CD8-positive, alpha-beta memory T cell (primary cell): ENCODE measurements around the gene FAM118B. TPM values are rescaled to one million over a fixed set of nuclear protein-coding genes. Genes with fewer than 3 reads are reported as not detected.
A peak's percentile ranks its signal among the peaks of the same experiment; 100 is the strongest.
"Not testable (repeated sequence)": the region's sequence is repeated elsewhere in the genome, so short reads cannot be mapped to it uniquely, and the experiment has no call there.

ENCODE experiments used
- CTCF ChIA-PET: fragments of 350-600 bp; sonication (Branson Sonifier 250); formaldehyde crosslinking; loops from one replicate; lab custom pipeline; 2021; ENCODE audit warnings: antibody characterized with exemption; lab: Charles Lee
- POLR2A ChIA-PET: fragments of 350-600 bp; sonication (Branson Sonifier 250); formaldehyde crosslinking; loops from one replicate; lab custom pipeline; 2021; ENCODE audit warnings: antibody characterized with exemption; lab: Charles Lee
- DNase-seq, 5 donors: peaks; one replicate each; pipeline versions ENCODE4 v3.0.0 to v3.0.0-alpha.2; 2020 to 2022; ENCODE audit warnings: mixed read lengths in 1 of 5
- H3K27ac ChIP-seq: one replicate; pipeline ENCODE4 v1.7.0; 2013; ENCODE audit warnings: low read depth, mild to moderate bottlenecking, low read length, moderate library complexity
- H3K27me3 ChIP-seq: 2 replicates; pipeline ENCODE4 v1.7.0; 2013; ENCODE audit warnings: low read length, mild to moderate bottlenecking; ENCODE audit not compliant: insufficient read depth, poor library complexity, severe bottlenecking
- H3K36me3 ChIP-seq: 2 replicates; pipeline ENCODE4 v1.7.0; 2013; ENCODE audit warnings: mild to moderate bottlenecking, low read length, moderate library complexity; ENCODE audit not compliant: insufficient read depth
- H3K4me1 ChIP-seq: 2 replicates; pipeline ENCODE4 v1.7.0; 2013; ENCODE audit warnings: mild to moderate bottlenecking, low read length, moderate library complexity; ENCODE audit not compliant: insufficient read depth
- H3K4me3 ChIP-seq: 2 replicates; pipeline ENCODE4 v1.7.0; 2013; ENCODE audit warnings: mild to moderate bottlenecking, low read length
- H3K9me3 ChIP-seq: 2 replicates; pipeline ENCODE4 v1.7.0; 2013; ENCODE audit warnings: mild to moderate bottlenecking, low read length
- H3K27ac Mint-ChIP-seq, 8 donors: one replicate each; pipeline ENCODE4 v1.8.0; 2020 to 2021; ENCODE audit warnings: mixed read lengths in 8 of 8, mild to moderate bottlenecking in 6 of 8, inconsistent platforms in 3 of 8, moderate library complexity in 3 of 8
- H3K27me3 Mint-ChIP-seq, 2 donors: one replicate each; pipeline ENCODE4 v1.8.0; 2020 to 2021; ENCODE audit warnings: mixed read lengths in 2 of 2, mild to moderate bottlenecking in 1 of 2, moderate library complexity in 1 of 2
- H3K36me3 Mint-ChIP-seq, 3 donors: one replicate each; pipeline ENCODE4 v1.8.0; 2020 to 2021; ENCODE audit warnings: mixed read lengths in 3 of 3, inconsistent platforms in 1 of 3, mild to moderate bottlenecking in 1 of 3
- H3K4me1 Mint-ChIP-seq, 3 donors: one replicate each; pipeline ENCODE4 v1.8.0; 2020 to 2021; ENCODE audit warnings: mixed read lengths in 3 of 3, inconsistent platforms in 1 of 3, mild to moderate bottlenecking in 1 of 3
- H3K4me3 Mint-ChIP-seq, 7 donors: one replicate each; pipeline ENCODE4 v1.8.0; 2020 to 2021; ENCODE audit warnings: mixed read lengths in 7 of 7, mild to moderate bottlenecking in 6 of 7, moderate library complexity in 4 of 7, inconsistent platforms in 2 of 7
- H3K9me3 Mint-ChIP-seq, 5 donors: one replicate each; pipeline ENCODE4 v1.8.0; 2020 to 2022; ENCODE audit warnings: mixed read lengths in 5 of 5, mild to moderate bottlenecking in 3 of 5, moderate library complexity in 2 of 5, inconsistent platforms in 1 of 5
- polyA plus RNA-seq: library from polyadenylated mRNA; unstranded; fragments of 300-500 nt; fragmentation: Illumina TruSeq; gene quantifications from one replicate; pipeline ENCODE4 v1.2.3, GENCODE V29; 2021
- total RNA-seq, 2 experiments: library from RNA; stranded (reverse); gene quantifications; one replicate each; pipeline ENCODE4 v1.2.3, GENCODE V29; 2021

The FAM118B gene
- total and polyA plus RNA-seq, 3 experiments from 2014 or later, result 14.2 to 19.0 (median 17.9) TPM

DNA sequence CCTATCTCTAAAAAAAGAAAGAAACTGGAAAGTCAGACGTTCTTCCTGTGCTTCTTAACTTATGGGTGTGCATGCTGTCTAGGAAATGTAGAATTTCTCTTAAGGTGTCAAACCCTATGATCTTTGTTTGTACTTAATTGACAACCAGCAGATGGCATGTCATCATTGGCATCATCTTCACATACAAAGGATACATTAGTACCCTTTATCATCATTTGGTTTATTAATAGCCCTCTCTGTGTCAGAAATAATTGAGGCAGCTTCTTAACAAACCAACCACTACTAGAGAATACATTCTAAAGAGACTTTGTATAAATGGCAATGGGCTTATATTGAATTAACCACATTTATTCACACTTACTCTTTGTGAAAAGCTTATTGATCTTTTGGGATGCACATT, 43.2 kb downstream of the FAM118B start:
- H3K9me3 ChIP-seq, result no peaks in the 10 kb centered on the region
- no peak for DNase-seq
- no peaks in the 10 kb centered on the region for H3K4me1 Mint-ChIP-seq
- no peaks in the 10 kb centered on the region for H3K9me3 Mint-ChIP-seq
- H3K27ac ChIP-seq, result no peak overlapping the region
- H3K27me3 ChIP-seq, result no peaks in the 10 kb centered on the region
- H3K4me1 ChIP-seq, result no peaks in the 10 kb centered on the region
- ChIA-PET POLR2A (no interaction called here), CTCF (no interaction called here)
- H3K27ac Mint-ChIP-seq, result peak overlapping the region in 2 of 8 donors; percentile 26 to 37
- H3K36me3 Mint-ChIP-seq, result peaks cover 0 to 57% (median 8%) of the 10 kb centered on the region in 3 donors
- H3K4me3 Mint-ChIP-seq, result no peak overlapping the region
- no peak overlapping the region for H3K4me3 ChIP-seq
- H3K27me3 Mint-ChIP-seq, result no peaks in the 10 kb centered on the region
- no peaks in the 10 kb centered on the region for H3K36me3 ChIP-seq

DNA sequence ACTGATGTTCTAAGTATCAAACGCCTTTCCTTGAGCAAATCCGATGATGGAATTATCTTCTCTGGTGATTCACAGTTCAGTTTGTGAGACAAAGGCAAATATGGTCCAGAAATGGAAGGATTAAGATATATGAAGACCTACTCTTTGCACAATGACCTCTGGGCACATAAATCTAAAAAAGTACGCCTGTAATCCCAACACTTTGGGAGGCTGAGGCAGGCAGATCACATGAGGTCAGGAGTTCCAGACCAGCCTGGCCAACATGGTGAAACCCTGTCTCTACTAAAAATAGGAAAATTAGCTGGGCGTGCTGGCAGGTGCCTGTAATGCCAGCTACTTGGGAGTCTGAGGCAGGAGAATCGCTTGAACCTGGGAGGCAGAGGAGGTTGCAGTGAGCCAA, 43.9 kb downstream of the FAM118B start:
- H3K27ac ChIP-seq, H3K9me3 ChIP-seq, H3K4me1 ChIP-seq, H3K36me3 ChIP-seq, POLR2A ChIA-PET, DNase-seq, H3K27me3 Mint-ChIP-seq, CTCF ChIA-PET, H3K27me3 ChIP-seq, H3K4me1 Mint-ChIP-seq, H3K4me3 Mint-ChIP-seq, H3K4me3 ChIP-seq, H3K9me3 Mint-ChIP-seq: not testable (repeated sequence)
- Mint-ChIP-seq H3K27ac (peak overlapping the region in 2 of 8 donors; percentile 38 to 69), H3K36me3 (peaks cover 0 to 57% (median 8%) of the 10 kb centered on the region in 3 donors)

DNA sequence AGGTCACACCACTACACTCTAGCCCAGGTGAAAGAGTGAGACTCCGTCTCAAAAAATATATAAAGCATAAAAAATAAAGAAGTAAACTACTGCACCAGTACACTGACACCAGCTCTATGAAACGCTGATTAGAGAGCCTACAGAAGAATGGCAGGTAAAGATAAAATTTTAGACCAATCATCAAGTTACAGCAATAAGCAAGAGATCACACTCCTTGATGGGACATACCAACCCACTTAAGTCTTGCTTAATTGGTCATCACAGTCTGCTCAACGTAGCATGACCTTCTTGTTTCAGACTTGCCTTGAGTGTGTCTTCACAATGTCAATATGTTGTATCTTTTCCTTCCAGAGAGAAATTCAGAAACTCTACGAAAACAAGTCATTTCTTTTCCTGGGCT, 44.6 kb downstream of the FAM118B start:
- H3K4me1 ChIP-seq, result no peaks in the 10 kb centered on the region
- H3K27me3 Mint-ChIP-seq, result no peaks in the 10 kb centered on the region
- H3K36me3 Mint-ChIP-seq, result peaks cover 0 to 58% (median 8%) of the 10 kb centered on the region in 3 donors
- DNase-seq, result no peak
- H3K4me3 ChIP-seq, result no peak overlapping the region
- H3K27ac Mint-ChIP-seq, result peak overlapping the region in 3 of 8 donors; percentile 4 to 16 (median 5)
- CTCF ChIA-PET, result no interaction called here
- no peak overlapping the region for H3K4me3 Mint-ChIP-seq
- POLR2A ChIA-PET, result no interaction called here
- no peaks in the 10 kb centered on the region for H3K4me1 Mint-ChIP-seq
- H3K9me3 ChIP-seq, result no peaks in the 10 kb centered on the region
- H3K27me3 ChIP-seq, result no peaks in the 10 kb centered on the region
- no peak overlapping the region for H3K27ac ChIP-seq
- no peaks in the 10 kb centered on the region for H3K9me3 Mint-ChIP-seq
- H3K36me3 ChIP-seq, result no peaks in the 10 kb centered on the region

DNA sequence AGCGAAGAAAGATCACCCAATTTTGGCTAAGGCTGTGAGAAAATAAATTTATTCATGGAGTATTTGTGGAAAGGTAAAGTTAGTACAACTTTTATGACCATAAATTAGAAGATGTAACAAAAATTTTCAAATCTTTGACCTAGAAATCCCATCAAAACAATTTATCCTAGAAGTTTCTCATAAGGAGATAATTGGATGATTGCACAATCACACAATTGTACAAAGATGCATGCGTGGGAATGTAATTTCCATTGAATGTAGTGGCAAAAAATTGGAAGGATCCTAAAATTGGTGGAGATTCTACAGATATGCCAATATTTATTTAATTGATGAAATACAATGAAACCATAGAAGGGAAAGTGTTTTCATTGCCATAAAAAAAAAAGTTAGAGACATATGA, 45.6 kb downstream of the FAM118B start:
- peaks cover 0 to 62% (median 8%) of the 10 kb centered on the region in 3 donors for H3K36me3 Mint-ChIP-seq
- no peaks in the 10 kb centered on the region for H3K4me1 ChIP-seq
- no peak overlapping the region for H3K4me3 Mint-ChIP-seq
- no peaks in the 10 kb centered on the region for H3K9me3 Mint-ChIP-seq
- no peaks in the 10 kb centered on the region for H3K9me3 ChIP-seq
- H3K27me3 ChIP-seq, result no peaks in the 10 kb centered on the region
- ChIA-PET CTCF (no interaction called here), POLR2A (interaction anchor here (0.6 kb wide), 1 partner anchor 25 kb away, joined by 4 read pairs; no protein-coding TSS in a partner anchor)
- no peak overlapping the region for H3K4me3 ChIP-seq
- no peaks in the 10 kb centered on the region for H3K27me3 Mint-ChIP-seq
- H3K36me3 ChIP-seq, result peaks cover 2% of the 10 kb centered on the region
- DNase-seq, result no peak
- peaks cover 0 to 2% (median 0%) of the 10 kb centered on the region in 3 donors for H3K4me1 Mint-ChIP-seq
- H3K27ac Mint-ChIP-seq, result peak overlapping the region in 3 of 8 donors; percentile 43 to 66 (median 48)
- H3K27ac ChIP-seq, result no peak overlapping the region

DNA sequence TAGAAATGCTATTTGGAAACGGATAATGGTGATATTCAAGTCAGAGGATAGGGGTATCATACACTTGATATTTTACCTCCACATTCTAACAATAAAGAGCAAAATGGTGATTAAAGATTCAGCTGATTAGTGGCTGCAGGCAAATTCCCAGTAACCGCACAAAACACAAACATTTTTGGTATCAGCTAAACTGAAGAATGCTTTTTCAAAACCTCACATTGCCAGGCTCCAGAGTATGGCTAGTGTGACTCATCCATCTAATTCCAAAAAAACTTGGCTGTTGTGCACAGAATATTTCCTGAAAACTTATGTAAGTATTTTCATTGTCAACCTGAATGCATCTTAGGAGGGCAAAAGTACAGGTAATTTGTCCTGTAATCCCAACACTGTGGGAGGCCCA, 46.2 kb downstream of the FAM118B start:
- no peak overlapping the region for H3K4me3 Mint-ChIP-seq
- H3K4me3 ChIP-seq, result no peak overlapping the region
- H3K27me3 Mint-ChIP-seq, result no peaks in the 10 kb centered on the region
- H3K27ac ChIP-seq, result no peak overlapping the region
- H3K9me3 Mint-ChIP-seq, result no peaks in the 10 kb centered on the region
- H3K27ac Mint-ChIP-seq, result peak overlapping the region in 3 of 8 donors; percentile 11 to 45 (median 42)
- CTCF ChIA-PET, result no interaction called here
- H3K36me3 Mint-ChIP-seq, result peaks cover 0 to 68% (median 8%) of the 10 kb centered on the region in 3 donors
- H3K4me1 ChIP-seq, result no peaks in the 10 kb centered on the region
- no peak for DNase-seq
- H3K9me3 ChIP-seq, result no peaks in the 10 kb centered on the region
- H3K27me3 ChIP-seq, result no peaks in the 10 kb centered on the region
- peaks cover 0 to 2% (median 0%) of the 10 kb centered on the region in 3 donors for H3K4me1 Mint-ChIP-seq
- peaks cover 6% of the 10 kb centered on the region for H3K36me3 ChIP-seq
- POLR2A ChIA-PET, result no interaction called here

DNA sequence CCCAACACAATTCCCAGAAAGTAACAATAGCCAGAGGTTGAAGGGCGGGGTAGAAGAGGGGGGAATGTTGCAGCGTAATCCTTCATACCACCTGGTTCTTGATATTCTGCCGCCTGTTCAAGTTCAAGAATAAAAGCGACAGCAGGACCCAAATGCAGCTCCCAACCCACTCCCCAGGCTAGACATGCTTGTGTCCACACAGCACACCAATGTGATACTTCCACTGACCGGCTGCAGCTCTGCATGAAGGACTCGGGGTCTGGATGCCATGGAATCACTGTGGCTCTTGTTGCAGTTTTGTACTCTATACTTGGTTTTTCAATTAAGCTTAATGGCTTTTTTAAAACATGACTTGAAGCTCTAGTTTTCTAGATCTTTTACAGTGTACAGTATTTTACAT, 50.6 kb downstream of the FAM118B start:
- H3K4me3 Mint-ChIP-seq, result no peak overlapping the region
- CTCF ChIA-PET, result interaction anchor here (1.3 to 1.5 kb wide), 2 partner anchors 8 to 11 kb away, joined by 3 to 5 read pairs; no protein-coding TSS in a partner anchor
- Histone ChIP-seq H3K36me3 (peaks cover 48% of the 10 kb centered on the region), H3K9me3 (no peaks in the 10 kb centered on the region), H3K27ac (no peak overlapping the region), H3K4me3 (no peak overlapping the region), H3K27me3 (no peaks in the 10 kb centered on the region), H3K4me1 (peaks cover 3% of the 10 kb centered on the region)
- H3K36me3 Mint-ChIP-seq, result peaks cover 7 to 83% (median 22%) of the 10 kb centered on the region in 3 donors
- peak overlapping the region in 1 of 8 donors; percentile 24 for H3K27ac Mint-ChIP-seq
- POLR2A ChIA-PET, result interaction anchor here (0.6 to 1.5 kb wide), 2 partner anchors 21 to 24 kb away, joined by 4 read pairs; no protein-coding TSS in a partner anchor
- no peak for DNase-seq
- H3K4me1 Mint-ChIP-seq, result peaks cover 8 to 17% (median 16%) of the 10 kb centered on the region in 3 donors
- no peaks in the 10 kb centered on the region for H3K27me3 Mint-ChIP-seq
- H3K9me3 Mint-ChIP-seq, result no peaks in the 10 kb centered on the region

DNA sequence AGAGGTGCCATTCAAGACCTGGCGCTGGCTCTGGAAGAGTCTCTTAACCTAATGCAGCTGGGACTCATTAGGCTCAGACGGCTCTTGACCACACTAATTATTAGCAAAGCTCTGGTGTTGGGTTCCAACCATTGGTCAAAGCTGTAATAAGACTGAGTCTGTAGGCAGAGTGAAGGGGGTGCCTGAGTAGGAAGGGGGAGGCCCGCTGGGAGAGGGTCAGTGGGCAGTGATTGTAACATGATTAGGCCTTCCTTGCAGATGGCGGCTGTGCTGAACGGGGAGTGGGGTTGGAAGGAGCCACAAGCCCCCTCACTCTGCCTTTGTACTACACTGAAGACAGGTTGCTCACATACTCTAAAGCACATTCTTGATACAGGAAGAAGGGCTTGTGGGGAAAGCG, 51.9 kb downstream of the FAM118B start:
- POLR2A ChIA-PET, result interaction anchor here (1.5 kb wide), 1 partner anchor 20 kb away, joined by 4 read pairs; no protein-coding TSS in a partner anchor
- Mint-ChIP-seq H3K27ac (peak overlapping the region in 4 of 8 donors; percentile 26 to 61 (median 38)), H3K4me3 (peak overlapping the region in 1 of 7 donors; percentile 10)

DNA sequence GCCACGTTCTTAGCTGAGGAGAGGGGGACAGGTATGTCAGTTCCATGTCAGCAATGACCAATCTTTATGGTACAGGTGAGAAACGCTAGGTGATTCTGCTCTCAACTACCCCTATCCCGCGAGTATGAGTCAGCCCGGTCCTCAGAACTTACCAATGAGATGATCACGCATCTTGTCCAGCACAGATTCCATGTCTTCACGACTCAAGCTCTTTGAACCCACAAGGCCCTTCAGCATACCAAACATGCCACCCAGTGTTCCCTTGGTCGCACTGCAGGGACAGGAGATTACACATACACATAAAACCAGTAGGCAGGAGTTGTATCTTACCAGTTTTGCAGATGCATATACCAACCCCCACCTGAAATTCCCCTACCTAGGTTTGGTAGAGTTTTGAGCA, 54.2 kb downstream of the FAM118B start:
- H3K4me3 Mint-ChIP-seq, result peak overlapping the region in 3 of 7 donors; percentile 19 to 85 (median 25)
- H3K27ac ChIP-seq, result no peak overlapping the region
- ChIA-PET CTCF (interaction anchor here (1.6 kb wide), 1 partner anchor 16 kb away, joined by 5 read pairs; no protein-coding TSS in a partner anchor), POLR2A (no interaction called here)
- H3K36me3 ChIP-seq, result peaks cover 50% of the 10 kb centered on the region
- H3K4me1 Mint-ChIP-seq, result peaks cover 33 to 47% (median 44%) of the 10 kb centered on the region in 3 donors
- no peaks in the 10 kb centered on the region for H3K9me3 ChIP-seq
- H3K4me3 ChIP-seq, result no peak overlapping the region
- H3K27ac Mint-ChIP-seq, result peak overlapping the region in 6 of 8 donors; percentile 73 to 98 (median 94)
- no peak for DNase-seq
- peaks cover 23% of the 10 kb centered on the region for H3K4me1 ChIP-seq
- H3K9me3 Mint-ChIP-seq, result no peaks in the 10 kb centered on the region
- no peaks in the 10 kb centered on the region for H3K27me3 Mint-ChIP-seq
- H3K36me3 Mint-ChIP-seq, result peaks cover 7 to 78% (median 23%) of the 10 kb centered on the region in 3 donors
- no peaks in the 10 kb centered on the region for H3K27me3 ChIP-seq

More for the DNA sequence above, 51.9 kb downstream of the FAM118B start:
- H3K4me1 ChIP-seq, result peaks cover 13% of the 10 kb centered on the region
- no peak for DNase-seq
- H3K9me3 ChIP-seq, result no peaks in the 10 kb centered on the region
- Mint-ChIP-seq H3K27me3 (no peaks in the 10 kb centered on the region), H3K9me3 (no peaks in the 10 kb centered on the region), H3K36me3 (peaks cover 7 to 84% (median 20%) of the 10 kb centered on the region in 3 donors), H3K4me1 (peaks cover 17 to 25% (median 25%) of the 10 kb centered on the region in 3 donors)
- H3K27ac ChIP-seq, result no peak overlapping the region
- CTCF ChIA-PET, result interaction anchor here (1.1 to 1.5 kb wide), 2 partner anchors 9 to 48 kb away, joined by 3 read pairs; no protein-coding TSS in a partner anchor
- no peaks in the 10 kb centered on the region for H3K27me3 ChIP-seq
- H3K4me3 ChIP-seq, result no peak overlapping the region
- H3K36me3 ChIP-seq, result peaks cover 50% of the 10 kb centered on the region
